ENCODE measurements around the gene PTPRO.
A peak's percentile ranks its signal among the peaks of the same experiment; 100 is the strongest.

The PTPRO gene

GRCh38 chr12:15543347-15543746 lies 221.0 kb downstream of the PTPRO start:
- Histone ChIP-seq H3K36me3 (ENCODE audit: control insufficient read depth in 1 of 2, insufficient read depth in 2 of 2, low read length in 2 of 2) (no peaks in the 10 kb centered on the region), H3K27ac (ENCODE audit: low read depth, low read length) (no peak overlapping the region), H3K27me3 (ENCODE audit: control insufficient read depth in 1 of 2, insufficient read depth in 2 of 2, low read length in 2 of 2) (no peaks in the 10 kb centered on the region), H3K4me1 (ENCODE audit: control insufficient read depth in 1 of 2, insufficient read depth in 2 of 2, low read length in 2 of 2) (peaks cover 4 to 6% of the 10 kb centered on the region in 2 donors), H3K9ac (ENCODE audit: low read depth in 1 of 2, low read length in 2 of 2) (no peak overlapping the region), H3K9me3 (ENCODE audit: control insufficient read depth in 1 of 2, low read length in 2 of 2) (no peaks in the 10 kb centered on the region), H3K4me3 (ENCODE audit: low read depth in 1 of 2, low read length in 2 of 2) (no peak overlapping the region)

- no peak overlapping the region for H3K9ac ChIP-seq (ENCODE audit: low read depth in 1 of 2, low read length in 2 of 2)
- H3K9me3 ChIP-seq (ENCODE audit: control insufficient read depth in 1 of 2, low read length in 2 of 2), result no peaks in the 10 kb centered on the region
- no peak overlapping the region for H3K4me3 ChIP-seq (ENCODE audit: low read depth in 1 of 2, low read length in 2 of 2)
- no peak overlapping the region for H3K27ac ChIP-seq (ENCODE audit: low read depth, low read length)
- H3K4me1 ChIP-seq (ENCODE audit: control insufficient read depth in 1 of 2, insufficient read depth in 2 of 2, low read length in 2 of 2), result peaks cover 4 to 6% of the 10 kb centered on the region in 2 donors
- no peaks in the 10 kb centered on the region for H3K36me3 ChIP-seq (ENCODE audit: control insufficient read depth in 1 of 2, insufficient read depth in 2 of 2, low read length in 2 of 2)
- H3K27me3 ChIP-seq (ENCODE audit: control insufficient read depth in 1 of 2, insufficient read depth in 2 of 2, low read length in 2 of 2), result no peaks in the 10 kb centered on the region
Observed at GRCh38 chr12:15544589-15544988, 222.3 kb downstream of the PTPRO start.

GRCh38 chr12:15545334-15545733 lies 223.0 kb downstream of the PTPRO start:
- Histone ChIP-seq H3K9me3 (ENCODE audit: control insufficient read depth in 1 of 2, low read length in 2 of 2) (no peaks in the 10 kb centered on the region), H3K4me1 (ENCODE audit: control insufficient read depth in 1 of 2, insufficient read depth in 2 of 2, low read length in 2 of 2) (peaks cover 4 to 6% of the 10 kb centered on the region in 2 donors), H3K27ac (ENCODE audit: low read depth, low read length) (no peak overlapping the region), H3K4me3 (ENCODE audit: low read depth in 1 of 2, low read length in 2 of 2) (no peak overlapping the region), H3K36me3 (ENCODE audit: control insufficient read depth in 1 of 2, insufficient read depth in 2 of 2, low read length in 2 of 2) (no peaks in the 10 kb centered on the region), H3K9ac (ENCODE audit: low read depth in 1 of 2, low read length in 2 of 2) (no peak overlapping the region), H3K27me3 (ENCODE audit: control insufficient read depth in 1 of 2, insufficient read depth in 2 of 2, low read length in 2 of 2) (no peaks in the 10 kb centered on the region)

GRCh38 chr12:15546102-15546701 lies 223.9 kb downstream of the PTPRO start:
- no peak overlapping the region for H3K27ac ChIP-seq (ENCODE audit: low read depth, low read length)
- no peaks in the 10 kb centered on the region for H3K36me3 ChIP-seq (ENCODE audit: control insufficient read depth in 1 of 2, insufficient read depth in 2 of 2, low read length in 2 of 2)
- H3K4me1 ChIP-seq (ENCODE audit: control insufficient read depth in 1 of 2, insufficient read depth in 2 of 2, low read length in 2 of 2), result peaks cover 4 to 6% of the 10 kb centered on the region in 2 donors
- no peaks in the 10 kb centered on the region for H3K27me3 ChIP-seq (ENCODE audit: control insufficient read depth in 1 of 2, insufficient read depth in 2 of 2, low read length in 2 of 2)
- H3K9me3 ChIP-seq (ENCODE audit: control insufficient read depth in 1 of 2, low read length in 2 of 2), result no peaks in the 10 kb centered on the region
- H3K4me3 ChIP-seq (ENCODE audit: low read depth in 1 of 2, low read length in 2 of 2), result peak overlapping the region in 1 of 2 donors; percentile 37
- H3K9ac ChIP-seq (ENCODE audit: low read depth in 1 of 2, low read length in 2 of 2), result no peak overlapping the region

- no peak overlapping the region for H3K9ac ChIP-seq (ENCODE audit: low read depth in 1 of 2, low read length in 2 of 2)
- H3K4me3 ChIP-seq (ENCODE audit: low read depth in 1 of 2, low read length in 2 of 2), result peak overlapping the region; percentile 14 to 37
- H3K9me3 ChIP-seq (ENCODE audit: control insufficient read depth in 1 of 2, low read length in 2 of 2), result no peaks in the 10 kb centered on the region
- H3K27ac ChIP-seq (ENCODE audit: low read depth, low read length), result no peak overlapping the region
- no peaks in the 10 kb centered on the region for H3K36me3 ChIP-seq (ENCODE audit: control insufficient read depth in 1 of 2, insufficient read depth in 2 of 2, low read length in 2 of 2)
- no peaks in the 10 kb centered on the region for H3K27me3 ChIP-seq (ENCODE audit: control insufficient read depth in 1 of 2, insufficient read depth in 2 of 2, low read length in 2 of 2)
- H3K4me1 ChIP-seq (ENCODE audit: control insufficient read depth in 1 of 2, insufficient read depth in 2 of 2, low read length in 2 of 2), result peaks cover 4 to 6% of the 10 kb centered on the region in 2 donors
Observed at GRCh38 chr12:15547063-15547462, 224.8 kb downstream of the PTPRO start.

- no peak overlapping the region for H3K9ac ChIP-seq (ENCODE audit: low read depth in 1 of 2, low read length in 2 of 2)
- H3K4me1 ChIP-seq (ENCODE audit: control insufficient read depth in 1 of 2, insufficient read depth in 2 of 2, low read length in 2 of 2), result peaks cover 4 to 6% of the 10 kb centered on the region in 2 donors
- H3K9me3 ChIP-seq (ENCODE audit: control insufficient read depth in 1 of 2, low read length in 2 of 2), result no peaks in the 10 kb centered on the region
- no peaks in the 10 kb centered on the region for H3K27me3 ChIP-seq (ENCODE audit: control insufficient read depth in 1 of 2, insufficient read depth in 2 of 2, low read length in 2 of 2)
- no peaks in the 10 kb centered on the region for H3K36me3 ChIP-seq (ENCODE audit: control insufficient read depth in 1 of 2, insufficient read depth in 2 of 2, low read length in 2 of 2)
- peak overlapping the region; percentile 14 to 15 for H3K4me3 ChIP-seq (ENCODE audit: low read depth in 1 of 2, low read length in 2 of 2)
- H3K27ac ChIP-seq (ENCODE audit: low read depth, low read length), result no peak overlapping the region
Observed at GRCh38 chr12:15547691-15548090, 225.4 kb downstream of the PTPRO start.

GRCh38 chr12:15550793-15551192 lies 228.5 kb downstream of the PTPRO start:
- Histone ChIP-seq H3K36me3 (ENCODE audit: control insufficient read depth in 1 of 2, insufficient read depth in 2 of 2, low read length in 2 of 2) (no peaks in the 10 kb centered on the region), H3K27ac (ENCODE audit: low read depth, low read length) (no peak overlapping the region), H3K4me3 (ENCODE audit: low read depth in 1 of 2, low read length in 2 of 2) (no peak overlapping the region), H3K4me1 (ENCODE audit: control insufficient read depth in 1 of 2, insufficient read depth in 2 of 2, low read length in 2 of 2) (no peaks in the 10 kb centered on the region), H3K9me3 (ENCODE audit: control insufficient read depth in 1 of 2, low read length in 2 of 2) (no peaks in the 10 kb centered on the region), H3K9ac (ENCODE audit: low read depth in 1 of 2, low read length in 2 of 2) (no peak overlapping the region), H3K27me3 (ENCODE audit: control insufficient read depth in 1 of 2, insufficient read depth in 2 of 2, low read length in 2 of 2) (no peaks in the 10 kb centered on the region)

- Histone ChIP-seq H3K4me1 (ENCODE audit: control insufficient read depth in 1 of 2, insufficient read depth in 2 of 2, low read length in 2 of 2) (no peaks in the 10 kb centered on the region), H3K9ac (ENCODE audit: low read depth in 1 of 2, low read length in 2 of 2) (no peak overlapping the region), H3K27ac (ENCODE audit: low read depth, low read length) (no peak overlapping the region), H3K36me3 (ENCODE audit: control insufficient read depth in 1 of 2, insufficient read depth in 2 of 2, low read length in 2 of 2) (peaks cover 0 to 3% of the 10 kb centered on the region in 2 donors), H3K9me3 (ENCODE audit: control insufficient read depth in 1 of 2, low read length in 2 of 2) (no peaks in the 10 kb centered on the region), H3K27me3 (ENCODE audit: control insufficient read depth in 1 of 2, insufficient read depth in 2 of 2, low read length in 2 of 2) (no peaks in the 10 kb centered on the region), H3K4me3 (ENCODE audit: low read depth in 1 of 2, low read length in 2 of 2) (no peak overlapping the region)
Observed at GRCh38 chr12:15555446-15555845, 233.1 kb downstream of the PTPRO start.

- Histone ChIP-seq H3K9ac (ENCODE audit: low read depth in 1 of 2, low read length in 2 of 2) (no peak overlapping the region), H3K27me3 (ENCODE audit: control insufficient read depth in 1 of 2, insufficient read depth in 2 of 2, low read length in 2 of 2) (no peaks in the 10 kb centered on the region), H3K36me3 (ENCODE audit: control insufficient read depth in 1 of 2, insufficient read depth in 2 of 2, low read length in 2 of 2) (peaks cover 0 to 3% of the 10 kb centered on the region in 2 donors), H3K9me3 (ENCODE audit: control insufficient read depth in 1 of 2, low read length in 2 of 2) (no peaks in the 10 kb centered on the region), H3K27ac (ENCODE audit: low read depth, low read length) (no peak overlapping the region), H3K4me3 (ENCODE audit: low read depth in 1 of 2, low read length in 2 of 2) (no peak overlapping the region), H3K4me1 (ENCODE audit: control insufficient read depth in 1 of 2, insufficient read depth in 2 of 2, low read length in 2 of 2) (no peaks in the 10 kb centered on the region)
Observed at GRCh38 chr12:15556411-15557102, 234.2 kb downstream of the PTPRO start.

- Histone ChIP-seq H3K9ac (ENCODE audit: low read depth in 1 of 2, low read length in 2 of 2) (no peak overlapping the region), H3K4me1 (ENCODE audit: control insufficient read depth in 1 of 2, insufficient read depth in 2 of 2, low read length in 2 of 2) (peaks cover 0 to 8% of the 10 kb centered on the region in 2 donors), H3K9me3 (ENCODE audit: control insufficient read depth in 1 of 2, low read length in 2 of 2) (no peaks in the 10 kb centered on the region), H3K27ac (ENCODE audit: low read depth, low read length) (no peak overlapping the region), H3K27me3 (ENCODE audit: control insufficient read depth in 1 of 2, insufficient read depth in 2 of 2, low read length in 2 of 2) (no peaks in the 10 kb centered on the region), H3K4me3 (ENCODE audit: low read depth in 1 of 2, low read length in 2 of 2) (no peak overlapping the region), H3K36me3 (ENCODE audit: control insufficient read depth in 1 of 2, insufficient read depth in 2 of 2, low read length in 2 of 2) (peaks cover 0 to 3% of the 10 kb centered on the region in 2 donors)
Observed at GRCh38 chr12:15558915-15559528, 236.7 kb downstream of the PTPRO start.

All from duodenal mucosa (tissue), 2 donors.